Breast epithelium (tissue), 4 donors: ENCODE results near the gene SCIMP. TPM values are rescaled to one million over a fixed set of nuclear protein-coding genes. Genes with fewer than 3 reads are reported as not detected.
"Not testable (repeated sequence)": the region's sequence is repeated elsewhere in the genome, so short reads cannot be mapped to it uniquely, and the experiment has no call there.

ENCODE experiments used
- DNase-seq, 2 donors: peaks; one replicate each; pipeline ENCODE4 v3.0.0-alpha.2; 2019; ENCODE audit warnings: low spot score in 2 of 2
- H3K27ac ChIP-seq, 2 donors: fragments of 200-600 bp; sonication (generic) in 1 of 2; one replicate each; pipeline ENCODE4 v1.5.1; 2016 to 2019; ENCODE audit warnings: mild to moderate bottlenecking in 1 of 2
- H3K27me3 ChIP-seq, 2 donors: fragments of 200-600 bp; sonication (generic) in 1 of 2; one replicate each; pipeline versions ENCODE4 v1.5.1 to v1.6.0; 2017 to 2019; ENCODE audit warnings: control low read depth in 1 of 2, mild to moderate bottlenecking in 1 of 2
- H3K36me3 ChIP-seq: fragments of 200-600 bp; one replicate; pipeline ENCODE4 v1.5.1; 2019
- H3K4me1 ChIP-seq, 2 donors: fragments of 200-600 bp; sonication (generic); one replicate each; pipeline ENCODE4 v1.5.1; 2016 to 2019; ENCODE audit warnings: control low read depth in 1 of 2
- H3K4me3 ChIP-seq, 3 donors: fragments of 200-600 bp; sonication (generic); 1 replicate in 2 of 3; 2 replicates in 1 of 3; pipeline ENCODE4 v1.5.1; 2016 to 2019; ENCODE audit warnings: mild to moderate bottlenecking in 3 of 3, moderate library complexity in 2 of 3
- H3K9me3 ChIP-seq, 2 donors: fragments of 200-600 bp; sonication (generic) in 1 of 2; one replicate each; pipeline ENCODE4 v1.5.1; 2016 to 2019; ENCODE audit warnings: control low read depth in 1 of 2
- POLR2A ChIP-seq: fragments of 450-650 bp; IDR thresholded peaks from one replicate; pipeline ENCODE4 v1.6.1; 2016; ENCODE audit warnings: antibody characterized with exemption, mild to moderate bottlenecking, moderate library complexity
- POLR2AphosphoS5 ChIP-seq, 3 donors: sonication (generic); formaldehyde crosslinking; IDR thresholded peaks; one replicate each; pipeline ENCODE4 v1.6.1; 2017; ENCODE audit warnings: antibody characterized with exemption in 3 of 3
- intact Hi-C: fragments of 100-400 bp; cut with DNase I; formaldehyde crosslinking; loops from one replicate; pipeline ENCODE4 v1.15.1; 2023; ENCODE audit warnings: low total_unique reads
- total RNA-seq, 3 donors: library from RNA; depleted of rRNA; stranded (reverse); fragments of >200 nt; gene quantifications; one replicate each; pipeline ENCODE4 v1.1.0, GENCODE V29; 2016
- TF ChIP-seq, protein P1 (sequence below), 3 donors: fragments of 450-650 bp; IDR thresholded peaks; one replicate each; pipeline ENCODE4 v1.5.1; 2016 to 2017; ENCODE audit warnings: antibody characterized with exemption in 3 of 3, mild to moderate bottlenecking in 3 of 3, moderate library complexity in 3 of 3

Gene SCIMP
- total RNA-seq, 3 donors from 2014 or later = 1.3 to 5.6 (median 4.7) TPM

DNA sequence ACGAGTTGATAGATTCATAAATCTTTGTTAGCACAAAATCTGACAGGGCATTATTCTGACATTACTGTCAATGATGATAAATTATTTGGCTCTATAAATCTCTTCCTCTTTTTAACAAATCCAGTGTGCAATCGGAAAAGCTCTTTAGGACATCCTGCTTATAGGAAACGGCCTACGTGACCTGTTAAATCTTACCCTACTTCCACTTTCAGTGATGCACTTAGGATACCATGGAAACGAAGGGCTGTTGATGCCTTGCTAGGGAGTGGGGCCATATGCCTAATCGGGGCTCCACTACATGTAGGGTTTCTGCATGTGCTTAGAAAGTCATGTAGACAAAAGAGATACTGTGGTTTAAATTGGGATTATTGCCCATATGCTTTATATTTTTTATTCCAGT lies 70.2 kb downstream of the SCIMP start:
- TF ChIP-seq POLR2A = no peak
- TF ChIP-seq, protein P1, sequence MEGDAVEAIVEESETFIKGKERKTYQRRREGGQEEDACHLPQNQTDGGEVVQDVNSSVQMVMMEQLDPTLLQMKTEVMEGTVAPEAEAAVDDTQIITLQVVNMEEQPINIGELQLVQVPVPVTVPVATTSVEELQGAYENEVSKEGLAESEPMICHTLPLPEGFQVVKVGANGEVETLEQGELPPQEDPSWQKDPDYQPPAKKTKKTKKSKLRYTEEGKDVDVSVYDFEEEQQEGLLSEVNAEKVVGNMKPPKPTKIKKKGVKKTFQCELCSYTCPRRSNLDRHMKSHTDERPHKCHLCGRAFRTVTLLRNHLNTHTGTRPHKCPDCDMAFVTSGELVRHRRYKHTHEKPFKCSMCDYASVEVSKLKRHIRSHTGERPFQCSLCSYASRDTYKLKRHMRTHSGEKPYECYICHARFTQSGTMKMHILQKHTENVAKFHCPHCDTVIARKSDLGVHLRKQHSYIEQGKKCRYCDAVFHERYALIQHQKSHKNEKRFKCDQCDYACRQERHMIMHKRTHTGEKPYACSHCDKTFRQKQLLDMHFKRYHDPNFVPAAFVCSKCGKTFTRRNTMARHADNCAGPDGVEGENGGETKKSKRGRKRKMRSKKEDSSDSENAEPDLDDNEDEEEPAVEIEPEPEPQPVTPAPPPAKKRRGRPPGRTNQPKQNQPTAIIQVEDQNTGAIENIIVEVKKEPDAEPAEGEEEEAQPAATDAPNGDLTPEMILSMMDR (IDR thresholded peaks at IDR 0.05) = no peak
- TF ChIP-seq POLR2AphosphoS5 (IDR thresholded peaks at IDR 0.05) = no peak
- Histone ChIP-seq H3K27ac (no peak overlapping the region), H3K4me3 (no peak overlapping the region), H3K9me3 (no peaks in the 10 kb centered on the region), H3K27me3 (no peaks in the 10 kb centered on the region), H3K36me3 (no peaks in the 10 kb centered on the region), H3K4me1 (no peaks in the 10 kb centered on the region)
- intact Hi-C loops = no loop called here
- DNase-seq = no peak

DNA sequence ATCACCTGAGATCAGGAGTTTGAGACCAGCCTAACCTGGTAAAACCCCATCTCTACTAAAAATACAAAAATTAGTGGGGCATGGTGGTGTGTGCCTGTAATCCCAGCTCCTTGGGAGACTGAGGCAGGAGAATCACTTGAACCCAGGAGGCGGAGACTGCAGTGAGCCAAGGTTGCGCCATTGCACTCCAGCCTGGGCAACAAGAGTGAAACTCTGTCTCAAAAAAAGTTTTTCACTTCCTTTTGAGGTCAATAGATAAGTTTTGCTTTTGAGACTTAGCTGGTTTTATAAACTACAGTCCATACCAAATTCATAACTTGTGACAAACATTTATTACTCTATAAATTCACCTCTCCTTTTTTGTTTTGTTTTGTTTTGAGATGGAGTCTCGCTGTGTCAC lies 72.9 kb downstream of the SCIMP start:
- H3K4me3 ChIP-seq, H3K9me3 ChIP-seq, H3K4me1 ChIP-seq, H3K27me3 ChIP-seq, intact Hi-C loops, DNase-seq, H3K36me3 ChIP-seq, H3K27ac ChIP-seq: not testable (repeated sequence)

DNA sequence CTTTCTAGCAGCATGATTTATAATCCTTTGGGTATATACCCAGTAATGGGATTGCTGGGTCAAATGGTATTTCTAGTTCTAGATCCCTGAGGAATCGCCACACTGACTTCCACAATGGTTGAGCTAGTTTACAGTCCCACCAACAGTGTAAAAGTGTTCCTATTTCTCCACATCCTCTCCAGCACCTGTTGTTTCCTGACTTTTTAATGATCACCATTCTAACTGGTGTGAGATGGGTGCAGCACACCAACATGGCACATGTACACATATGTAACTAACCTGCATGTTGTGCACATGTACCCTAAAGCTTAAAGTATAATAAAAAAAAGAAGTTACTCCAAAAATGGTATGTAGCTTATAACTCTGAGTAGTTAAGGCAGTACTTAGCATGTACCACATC lies 74.0 kb downstream of the SCIMP start:
- not testable (repeated sequence) for H3K4me1 ChIP-seq, H3K9me3 ChIP-seq

More for the DNA sequence above, 74.0 kb downstream of the SCIMP start:
- intact Hi-C loops, H3K4me3 ChIP-seq, H3K27me3 ChIP-seq, H3K27ac ChIP-seq, DNase-seq, H3K36me3 ChIP-seq: not testable (repeated sequence)

Other genes starting within 250 kb of the SCIMP start
- gene CAMTA2, start 247.2 kb downstream of the SCIMP start, total RNA-seq = 10 to 100 TPM; 11.0 to 17.7 (median 13.5) TPM
- gene INCA1, start 237.3 kb downstream of the SCIMP start, total RNA-seq = 1 to 10 TPM in 2 of 3 donors, under 1 TPM in 1; 0.66 to 2.9 (median 1.9) TPM
- gene KIF1C, start 236.9 kb downstream of the SCIMP start, total RNA-seq = 10 to 100 TPM; 37.5 to 88.5 (median 50.5) TPM
- under 1 TPM; 0.29 to 0.98 (median 0.32) TPM for gene SLC52A1, start 199.4 kb downstream of the SCIMP start, total RNA-seq
- 1 to 10 TPM; 3.7 to 8.8 (median 4.9) TPM for gene ZFP3, start 156.4 kb downstream of the SCIMP start, total RNA-seq
- 10 to 100 TPM in 1 of 3 donors, 1 to 10 TPM in 2; 5.1 to 13.8 (median 9.2) TPM for gene ZNF232, start 123.0 kb downstream of the SCIMP start, total RNA-seq
- gene USP6, start 118.8 kb downstream of the SCIMP start, total RNA-seq = under 1 TPM; 0.16 to 0.44 (median 0.33) TPM
- gene ZNF594, start 43.0 kb downstream of the SCIMP start, total RNA-seq = 10 to 100 TPM in 2 of 3 donors, 1 to 10 TPM in 1; 9.4 to 27.7 (median 22.6) TPM
- 10 to 100 TPM; 50.4 to 88.7 (median 73.7) TPM for gene RABEP1, start 47.4 kb upstream of the SCIMP start, total RNA-seq
- 100 to 1,000 TPM in 2 of 3 donors, 10 to 100 TPM in 1; 52.8 to 139 (median 102) TPM for gene NUP88, start 184.8 kb upstream of the SCIMP start, total RNA-seq
- gene RPAIN, start 185.3 kb upstream of the SCIMP start, total RNA-seq = 10 to 100 TPM; 38.4 to 52.1 (median 50.8) TPM
- 100 to 1,000 TPM in 1 of 3 donors, 10 to 100 TPM in 2; 59.0 to 109 (median 88.8) TPM for gene C1QBP, start 204.3 kb upstream of the SCIMP start, total RNA-seq
- gene DHX33, start 234.1 kb upstream of the SCIMP start, total RNA-seq = 10 to 100 TPM; 10.1 to 14.4 (median 13.8) TPM